ENCODE data around the gene PTPRCAP. TPM values are rescaled to one million over a fixed set of nuclear protein-coding genes. Genes with fewer than 3 reads are reported as not detected.

Gene PTPRCAP
- polyA plus RNA-seq, 3 donors, result 2.9 to 8.0 (median 4.1) TPM

DNA sequence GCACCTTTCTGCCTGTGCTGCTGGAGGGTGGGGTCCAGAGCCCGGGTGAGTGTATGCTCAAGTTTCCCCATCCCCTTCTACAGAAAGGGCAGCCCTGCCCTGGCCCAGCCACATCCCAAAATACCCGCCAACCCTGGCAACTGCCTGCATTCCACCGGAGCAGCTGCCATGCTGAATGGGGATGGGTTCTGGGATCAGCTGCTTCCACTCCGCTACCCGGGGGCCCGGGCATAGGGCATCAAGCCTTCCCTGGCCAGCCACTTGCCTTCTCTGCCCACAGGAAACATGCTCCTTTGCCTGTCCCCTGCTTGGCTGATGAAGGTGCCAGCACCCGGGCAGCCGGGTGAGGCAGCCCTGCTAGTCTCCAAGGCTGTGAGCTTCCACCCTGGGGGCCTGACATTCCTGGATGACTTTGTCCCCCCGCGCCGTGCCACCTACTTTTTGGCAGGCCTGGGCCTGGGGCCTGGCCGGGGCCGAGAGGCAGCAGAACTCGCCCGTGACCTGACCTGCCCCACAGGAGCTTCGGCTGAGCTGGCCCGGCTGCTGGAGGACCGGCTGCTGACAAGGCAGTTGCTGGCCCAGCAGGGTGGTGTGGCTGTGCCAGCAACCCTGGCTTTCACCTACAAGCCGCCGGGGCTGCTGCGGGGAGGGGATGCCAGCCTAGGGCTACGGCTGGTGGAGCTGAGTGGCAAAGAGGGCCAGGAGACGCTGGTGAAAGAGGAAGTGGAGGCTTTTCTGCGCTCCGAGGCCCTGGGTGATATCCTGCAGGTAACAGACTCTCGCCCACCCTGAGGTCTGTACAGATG, 18.8 kb downstream of the PTPRCAP start:
- 48 to 57% (median 49%) methylated on average over 26 of the region's 26 CpGs for WGBS, 3 donors
- no peak overlapping the region for H3K27ac ChIP-seq (ENCODE audit: low read depth, low read length)

GRCh38 chr11:67417425-67417824, 20.1 kb downstream of the PTPRCAP start:
- H3K27ac ChIP-seq (ENCODE audit: low read depth, low read length), result no peak overlapping the region
- WGBS, 3 donors, result 70 to 86% (median 78%) methylated on average over 12 of the region's 12 CpGs

- 47 to 59% (median 48%) methylated on average over 21 of the region's 21 CpGs for WGBS, 3 donors
- H3K27ac ChIP-seq (ENCODE audit: low read depth, low read length), result no peak overlapping the region
Measured at GRCh38 chr11:67416416-67417335, 20.8 kb downstream of the PTPRCAP start.

- WGBS, 3 donors, result 3 to 8% (median 6%) methylated on average over 37 to 67 of the region's 67 CpGs
Measured at GRCh38 chr11:67415501-67416304, 21.8 kb downstream of the PTPRCAP start, which contains the start of gene CARNS1. Gene CARNS1, plus strand, starts transcription at chr11:67415678. Its CDS starts 522 bp downstream, at chr11:67416200.

GRCh38 chr11:67413266-67413849, 24.1 kb downstream of the PTPRCAP start:
- 28 to 75% (median 73%) methylated on average over 2 of the region's 2 CpGs for WGBS, 3 donors
- no peak overlapping the region for H3K27ac ChIP-seq (ENCODE audit: low read depth, low read length)

More at GRCh38 chr11:67415501-67416304, 21.8 kb downstream of the PTPRCAP start, which contains the start of gene CARNS1:
- no peak within 1 kb of the TSS for H3K27ac ChIP-seq (ENCODE audit: low read depth, low read length)

GRCh38 chr11:67412495-67413179, 24.8 kb downstream of the PTPRCAP start:
- 47 to 74% (median 74%) methylated on average over 9 of the region's 9 CpGs for WGBS, 3 donors
- no peak overlapping the region for H3K27ac ChIP-seq (ENCODE audit: low read depth, low read length)

DNA sequence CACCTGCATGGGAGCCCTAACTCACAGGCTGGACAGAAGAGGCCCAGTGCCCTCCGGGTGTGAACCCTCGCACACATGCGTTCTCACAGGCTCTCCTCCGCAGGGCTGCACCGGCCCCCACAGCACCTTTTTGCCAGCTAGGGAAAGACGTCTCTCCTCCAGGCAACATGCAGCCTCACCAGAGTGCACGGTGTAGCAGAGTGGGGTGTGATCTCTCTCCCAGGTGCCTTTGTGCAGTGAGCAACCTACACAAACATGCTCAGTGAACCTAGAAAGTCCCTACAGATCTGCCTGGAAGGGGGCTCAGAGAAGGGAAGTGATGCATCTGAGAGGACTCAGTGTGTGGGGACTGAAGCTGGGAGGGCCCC, 25.7 kb downstream of the PTPRCAP start:
- no peak overlapping the region for H3K27ac ChIP-seq (ENCODE audit: low read depth, low read length)
- WGBS, 3 donors, result 51 to 73% (median 63%) methylated on average over 7 of the region's 7 CpGs

- no peak overlapping the region for H3K27ac ChIP-seq (ENCODE audit: low read depth, low read length)
- whole genome bisulfite sequencing, 3 donors, result 66 to 81% (median 74%) methylated on average over 17 of the region's 17 CpGs
Measured at GRCh38 chr11:67410984-67411784, 26.3 kb downstream of the PTPRCAP start.

DNA sequence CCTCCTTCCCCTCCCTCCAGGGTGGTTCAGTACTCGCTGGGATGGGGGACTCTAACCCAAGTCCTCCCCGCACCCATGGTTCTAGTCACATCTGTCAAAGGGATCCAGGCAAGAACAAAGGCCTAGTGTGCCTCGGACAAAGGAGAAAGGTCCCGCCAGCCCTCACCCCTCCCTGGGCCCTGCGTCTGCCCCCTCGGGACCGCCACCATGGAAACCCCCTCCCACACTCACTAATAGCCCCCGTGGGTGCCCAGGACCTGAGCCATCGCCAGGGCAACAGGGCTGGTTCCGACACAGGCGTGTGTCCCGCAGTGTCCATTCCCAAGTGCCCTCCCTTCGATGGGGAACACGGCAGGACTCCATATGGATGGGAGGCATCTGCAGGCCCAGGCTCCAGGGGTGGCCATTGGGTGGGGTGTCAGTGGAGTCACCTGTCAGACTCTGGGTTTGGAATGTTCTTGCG, 27.1 kb downstream of the PTPRCAP start:
- WGBS, 3 donors, result 50 to 80% (median 77%) methylated on average over 15 of the region's 15 CpGs
- no peak overlapping the region for H3K27ac ChIP-seq (ENCODE audit: low read depth, low read length)

DNA sequence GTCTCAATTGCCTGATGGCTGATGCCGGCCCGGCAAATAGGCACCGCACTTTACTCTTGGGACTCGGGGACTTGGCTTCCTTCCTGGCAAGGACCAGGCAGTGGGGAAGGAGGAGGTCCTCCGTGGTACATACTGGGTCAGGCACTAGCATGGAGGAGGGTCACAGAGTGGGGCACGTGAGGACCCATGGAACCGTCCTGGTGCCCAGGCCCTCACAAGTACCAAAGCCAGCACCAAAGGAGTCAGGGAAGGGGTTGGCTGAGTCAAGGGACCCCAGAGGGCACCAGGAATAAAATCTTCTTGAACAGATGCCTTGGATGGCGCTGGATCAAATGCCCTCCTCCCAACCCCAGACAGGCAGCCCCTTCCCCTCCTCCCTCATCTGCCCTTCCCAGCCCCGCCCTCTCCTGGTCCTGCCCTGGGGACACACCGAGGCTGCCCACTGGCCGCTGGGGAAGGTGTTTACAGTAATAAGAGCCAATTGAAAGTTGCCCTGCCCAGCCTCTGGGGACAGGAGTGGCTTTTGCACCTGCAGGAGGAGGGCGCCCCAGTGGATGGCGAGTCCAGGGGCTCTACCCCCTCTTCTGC, 27.6 kb downstream of the PTPRCAP start:
- H3K27ac ChIP-seq (ENCODE audit: low read depth, low read length), result no peak overlapping the region
- WGBS, 3 donors, result 29 to 36% (median 33%) methylated on average over 12 to 13 of the region's 13 CpGs

DNA sequence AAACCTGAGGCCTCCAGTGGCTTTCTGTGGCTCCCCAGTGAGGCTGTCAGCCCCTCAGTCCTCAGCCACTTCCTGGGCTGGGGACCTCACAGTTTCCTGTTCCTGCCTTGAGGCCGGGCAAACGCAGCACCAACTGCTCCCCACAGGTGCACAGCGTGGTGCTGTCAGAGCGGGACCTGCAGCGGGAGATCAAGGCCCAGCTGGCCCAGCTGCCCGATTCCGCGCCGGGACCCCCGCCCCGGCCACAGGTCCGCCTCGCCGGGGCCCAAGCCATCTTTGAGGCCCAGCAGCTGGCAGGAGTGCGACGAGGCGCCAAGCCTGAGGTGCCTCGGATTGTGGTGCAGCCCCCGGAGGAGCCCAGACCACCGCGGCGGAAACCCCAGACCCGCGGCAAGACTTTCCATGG, 28.2 kb downstream of the PTPRCAP start:
- WGBS, 3 donors, result 35 to 70% (median 39%) methylated on average over 20 to 24 of the region's 24 CpGs
- no peak overlapping the region for H3K27ac ChIP-seq (ENCODE audit: low read depth, low read length)

DNA sequence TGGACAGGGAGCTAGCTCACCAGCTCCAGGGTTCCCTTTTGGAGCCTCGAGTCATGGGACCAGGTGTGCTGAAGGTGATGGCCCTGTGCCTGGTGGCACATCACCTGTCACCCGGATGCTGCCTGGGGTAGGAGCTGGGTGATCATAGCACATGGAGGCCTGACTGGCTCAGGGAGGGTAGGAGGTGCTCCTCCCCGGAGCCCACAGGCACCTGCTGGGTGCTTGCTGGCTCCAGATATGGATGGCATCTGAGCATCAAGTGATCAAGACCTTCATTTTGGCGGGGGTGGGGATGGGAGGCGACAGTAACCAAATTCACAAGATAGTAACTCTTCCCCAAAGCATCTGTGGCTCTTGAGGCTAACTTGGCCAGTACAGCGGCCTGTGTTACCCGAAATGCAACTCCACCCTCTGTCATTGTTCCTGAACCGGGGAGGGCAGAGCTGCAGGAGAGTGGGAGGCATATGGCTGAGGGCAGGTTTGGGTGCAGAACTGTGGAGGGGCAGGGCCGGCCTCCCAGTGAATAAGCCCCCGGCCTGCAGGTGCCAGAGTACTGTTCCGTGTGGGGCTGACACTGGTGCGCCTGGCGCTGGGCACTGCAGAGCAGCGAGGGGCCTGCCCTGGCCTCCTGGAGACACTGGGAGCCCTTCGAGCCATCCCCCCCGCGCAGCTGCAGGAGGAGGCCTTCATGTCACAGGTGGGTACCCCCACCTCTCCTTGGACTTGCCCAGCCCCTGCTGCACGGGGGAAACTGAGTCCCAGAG, 28.9 kb downstream of the PTPRCAP start:
- no peak overlapping the region for H3K27ac ChIP-seq (ENCODE audit: low read depth, low read length)
- whole genome bisulfite sequencing, 3 donors, result 54 to 62% (median 58%) methylated on average over 18 of the region's 18 CpGs

- no peak overlapping the region for H3K27ac ChIP-seq (ENCODE audit: low read depth, low read length)
- 57 to 75% (median 63%) methylated on average over 12 of the region's 12 CpGs for WGBS, 3 donors
Measured at GRCh38 chr11:67407688-67408163, 29.8 kb downstream of the PTPRCAP start.

GRCh38 chr11:67406969-67407687, 30.4 kb downstream of the PTPRCAP start:
- no peak overlapping the region for H3K27ac ChIP-seq (ENCODE audit: low read depth, low read length)
- WGBS, 3 donors, result 45 to 59% (median 47%) methylated on average over 12 of the region's 12 CpGs

DNA sequence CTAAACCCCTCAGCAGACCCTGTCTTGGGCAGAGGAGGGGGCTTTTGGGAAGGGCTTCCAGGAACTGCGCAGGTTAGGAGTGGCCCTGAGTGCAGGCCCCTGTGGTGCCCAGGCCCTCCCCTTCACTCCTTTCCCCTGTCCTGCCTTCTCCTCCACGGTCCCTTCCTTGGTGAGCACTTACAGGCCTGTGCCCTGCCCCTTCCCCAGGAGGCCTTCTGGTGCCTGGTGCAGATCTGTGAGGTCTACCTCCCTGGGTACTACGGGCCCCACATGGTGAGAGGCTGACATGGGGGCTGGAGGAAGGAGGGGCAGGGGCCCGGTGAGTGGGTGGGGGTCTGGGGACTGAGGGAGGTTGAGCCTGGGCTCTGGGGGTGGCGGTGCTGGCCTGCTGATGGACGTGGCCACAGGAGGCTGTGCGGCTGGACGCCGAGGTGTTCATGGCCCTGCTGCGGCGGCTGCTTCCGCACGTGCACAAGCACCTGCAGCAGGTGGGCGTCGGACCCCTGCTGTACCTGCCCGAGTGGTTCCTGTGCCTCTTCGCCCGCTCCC, 31.0 kb downstream of the PTPRCAP start:
- 78 to 84% (median 84%) methylated on average over 14 to 18 of the region's 18 CpGs for WGBS, 3 donors
- no peak overlapping the region for H3K27ac ChIP-seq (ENCODE audit: low read depth, low read length)
